NCI-H446 (cell line): Measurements from ENCODE around the gene TOP2B.

Source experiments
- DNase-seq, 2 experiments: peaks; one replicate each; lab custom pipeline; 2025; lab: John Stamatoyannopoulos, UW

The TOP2B gene

GRCh38 chr3:25583343-25583742, 81.4 kb downstream of the TOP2B start:
- DNase-seq, result no peak

GRCh38 chr3:25582242-25582641, 82.5 kb downstream of the TOP2B start:
- no peak for DNase-seq

GRCh38 chr3:25581823-25582222, 82.9 kb downstream of the TOP2B start:
- DNase-seq, result no peak

GRCh38 chr3:25581335-25581734, 83.4 kb downstream of the TOP2B start:
- DNase-seq, result no peak

- no peak for DNase-seq
These were observed 84.2 kb downstream of the TOP2B start for GRCh38 chr3:25580534-25580933.

GRCh38 chr3:25578059-25578458, 86.6 kb downstream of the TOP2B start:
- DNase-seq, result no peak

- no peak for DNase-seq
These were observed 87.8 kb downstream of the TOP2B start for GRCh38 chr3:25576831-25577454.

- no peak for DNase-seq
These were observed 88.6 kb downstream of the TOP2B start for GRCh38 chr3:25576146-25576545.

- no peak for DNase-seq
These were observed 89.7 kb downstream of the TOP2B start for GRCh38 chr3:25575001-25575400.

GRCh38 chr3:25574172-25574765, 90.4 kb downstream of the TOP2B start:
- DNase-seq, result no peak

GRCh38 chr3:25573386-25574171, 91.1 kb downstream of the TOP2B start:
- DNase-seq, result no peak

- no peak for DNase-seq
These were observed 91.8 kb downstream of the TOP2B start for GRCh38 chr3:25572919-25573385.

GRCh38 chr3:25572336-25572735, 92.4 kb downstream of the TOP2B start:
- DNase-seq, result no peak

- no peak for DNase-seq
These were observed 93.4 kb downstream of the TOP2B start for GRCh38 chr3:25571285-25571684.

GRCh38 chr3:25568525-25569078, 96.1 kb downstream of the TOP2B start:
- no peak for DNase-seq

GRCh38 chr3:25567806-25568524, 96.7 kb downstream of the TOP2B start:
- DNase-seq, result no peak

GRCh38 chr3:25567388-25567787, 97.3 kb downstream of the TOP2B start:
- DNase-seq, result no peak

- DNase-seq, result no peak
These were observed 98.3 kb downstream of the TOP2B start for GRCh38 chr3:25566358-25566920.

GRCh38 chr3:25565807-25566206, 98.9 kb downstream of the TOP2B start:
- DNase-seq, result no peak

GRCh38 chr3:25564075-25564474, 100.6 kb downstream of the TOP2B start:
- no peak for DNase-seq

GRCh38 chr3:25563601-25564000, 101.1 kb downstream of the TOP2B start:
- DNase-seq, result no peak

GRCh38 chr3:25558796-25559195, 105.9 kb downstream of the TOP2B start:
- DNase-seq, result no peak
